GM18907 (cell line): ENCODE data around the gene ITGBL1.
A peak's percentile ranks its signal among the peaks of the same experiment; 100 is the strongest.

ENCODE experiments used
- ATAC-seq: cut with Tn5 transposase; IDR thresholded peaks from one replicate; pipeline ENCODE4 v1.9.1; 2021; ENCODE audit warnings: mild to moderate bottlenecking, moderate library complexity; ENCODE audit not compliant: unreplicated experiment

Gene ITGBL1

GRCh38 chr13:101623470-101624209, 171.2 kb downstream of the ITGBL1 start:
- no peak for ATAC-seq

- ATAC-seq: no peak
Measured at GRCh38 chr13:101624210-101624922, 171.9 kb downstream of the ITGBL1 start.

GRCh38 chr13:101624981-101625380, 172.5 kb downstream of the ITGBL1 start:
- ATAC-seq: no peak

GRCh38 chr13:101626925-101627555, 174.6 kb downstream of the ITGBL1 start:
- ATAC-seq: peak; percentile 95

- ATAC-seq: peak; percentile 54
Measured at GRCh38 chr13:101627556-101627943, 175.1 kb downstream of the ITGBL1 start.

- ATAC-seq: no peak
Measured at GRCh38 chr13:101628900-101629299, 176.4 kb downstream of the ITGBL1 start.

- no peak for ATAC-seq
Measured at GRCh38 chr13:101631395-101631794, 178.9 kb downstream of the ITGBL1 start.

GRCh38 chr13:101634142-101634541, 181.7 kb downstream of the ITGBL1 start:
- ATAC-seq: no peak

GRCh38 chr13:101639711-101640110, 187.2 kb downstream of the ITGBL1 start:
- no peak for ATAC-seq

GRCh38 chr13:101640788-101641400, 188.4 kb downstream of the ITGBL1 start:
- no peak for ATAC-seq

- ATAC-seq: no peak
Measured at GRCh38 chr13:101645871-101646270, 193.4 kb downstream of the ITGBL1 start.

GRCh38 chr13:101647760-101648159, 195.3 kb downstream of the ITGBL1 start:
- ATAC-seq: no peak

GRCh38 chr13:101648766-101649487, 196.5 kb downstream of the ITGBL1 start:
- ATAC-seq: no peak

- ATAC-seq: no peak
Measured at GRCh38 chr13:101649488-101650126, 197.1 kb downstream of the ITGBL1 start.

- ATAC-seq: no peak
Measured at GRCh38 chr13:101654883-101655282, 202.4 kb downstream of the ITGBL1 start.

GRCh38 chr13:101655435-101655834, 203.0 kb downstream of the ITGBL1 start:
- ATAC-seq: peak; percentile 77

GRCh38 chr13:101660711-101661110, 208.2 kb downstream of the ITGBL1 start:
- no peak for ATAC-seq

GRCh38 chr13:101661839-101662238, 209.4 kb downstream of the ITGBL1 start:
- ATAC-seq: no peak

- no peak for ATAC-seq
Measured at GRCh38 chr13:101673360-101674105, 221.1 kb downstream of the ITGBL1 start.

- no peak for ATAC-seq
Measured at GRCh38 chr13:101681834-101682233, 229.4 kb downstream of the ITGBL1 start.
